HEK293T (cell line): ENCODE results near the gene PREX1.
"Not testable (repeated sequence)": the region's sequence is repeated elsewhere in the genome, so short reads cannot be mapped to it uniquely, and the experiment has no call there.

Experiments used
- ARNT ChIP-seq: fragments of 450-650 bp; IDR thresholded peaks from 2 replicates; pipeline ENCODE4 v1.6.1; 2017; ENCODE audit warnings: mild to moderate bottlenecking
- ELF4 ChIP-seq: fragments of 450-650 bp; IDR thresholded peaks from 2 replicates; pipeline ENCODE4 v1.6.1; 2017; ENCODE audit warnings: antibody characterized with exemption
- FOXK2 ChIP-seq: fragments of 450-650 bp; IDR thresholded peaks from 2 replicates; pipeline ENCODE4 v1.6.1; 2016; ENCODE audit warnings: mild to moderate bottlenecking
- FOXM1 ChIP-seq: fragments of 450-650 bp; IDR thresholded peaks from 2 replicates; pipeline ENCODE4 v1.6.1; 2017; ENCODE audit warnings: mild to moderate bottlenecking, borderline replicate concordance
- LEF1 ChIP-seq: fragments of 450-650 bp; IDR thresholded peaks from 2 replicates; pipeline ENCODE4 v1.6.1; 2017; ENCODE audit warnings: mild to moderate bottlenecking, borderline replicate concordance
- SP1 ChIP-seq: fragments of 450-650 bp; IDR thresholded peaks from 2 replicates; pipeline ENCODE4 v1.6.1; 2017
- SUZ12 ChIP-seq: fragments of 450-650 bp; IDR thresholded peaks from 2 replicates; pipeline ENCODE4 v1.6.1; 2016; ENCODE audit warnings: mild to moderate bottlenecking
- TF ChIP-seq, protein P1 (sequence below): fragments of 450-650 bp; IDR thresholded peaks from 2 replicates; pipeline ENCODE4 v1.6.1; 2016

DNA sequence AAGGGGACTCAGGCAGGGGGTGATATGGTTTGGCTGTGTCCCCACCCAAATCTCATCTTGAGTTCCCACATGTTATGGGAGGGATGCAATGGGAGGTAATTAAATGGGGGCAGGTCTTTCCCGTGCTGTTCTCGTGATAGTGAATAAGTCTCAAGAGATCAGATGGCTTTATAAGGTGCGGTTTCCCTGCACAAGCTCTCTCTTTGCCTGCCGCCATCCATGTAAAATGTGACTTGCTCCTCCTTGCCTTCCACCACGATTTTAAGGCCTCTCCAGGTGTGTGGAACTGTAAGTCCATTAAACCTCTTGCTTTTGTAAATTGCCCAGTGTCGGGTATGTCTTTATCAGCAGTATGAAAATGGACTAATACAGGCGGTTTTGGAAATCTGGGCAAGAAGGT, 52.3 kb downstream of the PREX1 start:
- TF ChIP-seq FOXK2, ELF4, LEF1, FOXM1, SP1, ARNT, SUZ12: not testable (repeated sequence)
- TF ChIP-seq, protein P1, sequence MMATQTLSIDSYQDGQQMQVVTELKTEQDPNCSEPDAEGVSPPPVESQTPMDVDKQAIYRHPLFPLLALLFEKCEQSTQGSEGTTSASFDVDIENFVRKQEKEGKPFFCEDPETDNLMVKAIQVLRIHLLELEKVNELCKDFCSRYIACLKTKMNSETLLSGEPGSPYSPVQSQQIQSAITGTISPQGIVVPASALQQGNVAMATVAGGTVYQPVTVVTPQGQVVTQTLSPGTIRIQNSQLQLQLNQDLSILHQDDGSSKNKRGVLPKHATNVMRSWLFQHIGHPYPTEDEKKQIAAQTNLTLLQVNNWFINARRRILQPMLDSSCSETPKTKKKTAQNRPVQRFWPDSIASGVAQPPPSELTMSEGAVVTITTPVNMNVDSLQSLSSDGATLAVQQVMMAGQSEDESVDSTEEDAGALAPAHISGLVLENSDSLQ, result not testable (repeated sequence)
